GM21447 (cell line): ENCODE results near the gene TXNL4B.

Experiments used
- ATAC-seq: cut with Tn5 transposase; IDR thresholded peaks from one replicate; pipeline ENCODE4 v1.9.1; 2021; ENCODE audit not compliant: unreplicated experiment

The TXNL4B gene

DNA sequence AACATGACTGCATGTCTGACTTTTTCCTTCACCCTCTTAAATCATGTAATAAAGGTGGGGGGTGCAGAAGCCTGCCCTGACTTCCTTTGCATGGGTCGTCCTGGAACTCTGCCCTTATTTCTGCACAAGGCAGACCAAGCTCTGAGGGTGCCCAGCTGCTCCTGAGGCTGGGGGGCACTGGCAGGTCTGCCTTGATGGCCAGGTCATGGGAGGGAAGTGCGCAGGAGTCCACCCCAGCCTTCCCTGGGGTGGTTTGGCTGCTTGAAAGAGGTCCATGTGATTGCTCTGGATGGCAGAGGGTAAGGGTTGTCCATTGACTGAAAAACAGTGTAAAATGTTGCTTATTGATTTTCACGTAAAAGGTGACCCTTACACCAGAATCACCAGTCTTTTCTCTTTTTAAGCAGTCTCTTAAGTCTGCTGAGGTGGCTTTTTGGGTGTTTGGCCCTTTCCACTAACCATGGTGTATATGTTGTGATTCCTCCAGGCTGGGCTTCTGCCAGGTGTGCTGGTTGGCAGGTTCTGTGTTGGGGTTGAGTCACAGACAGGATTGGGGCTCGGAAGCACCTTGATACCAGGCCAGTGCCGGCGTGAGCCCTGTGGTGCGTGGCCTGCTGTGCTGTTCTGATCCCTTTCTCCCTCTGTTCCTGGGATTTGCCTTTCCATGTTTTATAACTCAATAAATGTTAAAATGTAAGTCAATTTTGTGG lies 19.6 kb upstream of the TXNL4B start:
- no peak for ATAC-seq

DNA sequence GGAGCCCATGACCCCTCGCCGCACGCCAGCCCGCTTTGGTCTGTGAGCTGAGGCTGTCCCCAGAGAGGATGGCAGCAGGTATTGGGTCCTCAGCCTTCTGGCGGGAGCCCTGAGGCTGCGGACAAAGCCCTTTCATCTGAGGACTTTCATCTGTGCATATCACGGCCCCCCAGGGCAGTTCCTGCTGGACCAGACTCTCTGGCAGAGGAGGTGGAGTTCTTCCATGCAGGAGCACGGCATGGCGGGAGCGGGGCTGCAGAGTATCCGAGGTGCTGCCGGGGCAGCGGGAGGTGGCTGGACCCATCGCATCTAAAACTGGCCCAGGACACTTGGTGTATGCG lies 19.0 kb upstream of the TXNL4B start:
- no peak for ATAC-seq

DNA sequence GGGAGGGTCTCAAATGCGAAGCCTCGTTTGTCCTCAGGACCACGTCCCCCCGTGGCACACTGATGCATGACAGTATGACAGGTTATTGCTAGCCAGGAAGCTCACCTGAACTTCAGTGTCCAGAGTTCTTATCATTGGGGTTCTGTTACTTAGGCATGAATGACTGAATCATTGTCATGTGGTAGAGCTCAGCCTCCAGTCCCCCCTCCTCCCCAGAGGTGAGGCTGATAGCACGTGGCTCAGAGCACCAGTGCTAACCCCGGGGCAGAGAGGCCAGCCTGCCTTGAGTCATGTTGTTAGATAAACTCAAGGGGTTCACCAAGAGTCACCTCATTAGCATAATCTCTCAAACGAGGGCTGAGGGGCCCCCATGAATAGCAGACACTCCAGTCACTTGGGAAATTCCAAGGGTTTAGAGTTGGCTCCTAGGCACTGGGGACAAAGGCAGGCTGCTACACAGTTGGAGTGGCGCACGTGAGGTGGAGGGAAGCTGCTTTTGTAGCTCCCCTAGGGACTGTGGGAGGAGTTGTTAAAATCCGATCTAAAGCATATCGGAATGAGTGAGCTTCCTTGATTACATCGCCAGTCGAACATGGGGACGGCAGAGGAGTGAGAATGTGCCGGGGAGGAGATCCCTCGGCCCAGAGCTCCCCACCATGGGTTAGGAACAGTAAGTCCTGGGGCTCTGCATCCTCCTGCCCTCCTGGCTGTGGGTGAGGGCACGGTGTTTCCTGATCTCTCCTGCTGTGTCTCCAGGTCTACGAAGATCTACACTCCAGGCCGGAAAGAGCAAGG lies 18.4 kb upstream of the TXNL4B start:
- ATAC-seq, result no peak

DNA sequence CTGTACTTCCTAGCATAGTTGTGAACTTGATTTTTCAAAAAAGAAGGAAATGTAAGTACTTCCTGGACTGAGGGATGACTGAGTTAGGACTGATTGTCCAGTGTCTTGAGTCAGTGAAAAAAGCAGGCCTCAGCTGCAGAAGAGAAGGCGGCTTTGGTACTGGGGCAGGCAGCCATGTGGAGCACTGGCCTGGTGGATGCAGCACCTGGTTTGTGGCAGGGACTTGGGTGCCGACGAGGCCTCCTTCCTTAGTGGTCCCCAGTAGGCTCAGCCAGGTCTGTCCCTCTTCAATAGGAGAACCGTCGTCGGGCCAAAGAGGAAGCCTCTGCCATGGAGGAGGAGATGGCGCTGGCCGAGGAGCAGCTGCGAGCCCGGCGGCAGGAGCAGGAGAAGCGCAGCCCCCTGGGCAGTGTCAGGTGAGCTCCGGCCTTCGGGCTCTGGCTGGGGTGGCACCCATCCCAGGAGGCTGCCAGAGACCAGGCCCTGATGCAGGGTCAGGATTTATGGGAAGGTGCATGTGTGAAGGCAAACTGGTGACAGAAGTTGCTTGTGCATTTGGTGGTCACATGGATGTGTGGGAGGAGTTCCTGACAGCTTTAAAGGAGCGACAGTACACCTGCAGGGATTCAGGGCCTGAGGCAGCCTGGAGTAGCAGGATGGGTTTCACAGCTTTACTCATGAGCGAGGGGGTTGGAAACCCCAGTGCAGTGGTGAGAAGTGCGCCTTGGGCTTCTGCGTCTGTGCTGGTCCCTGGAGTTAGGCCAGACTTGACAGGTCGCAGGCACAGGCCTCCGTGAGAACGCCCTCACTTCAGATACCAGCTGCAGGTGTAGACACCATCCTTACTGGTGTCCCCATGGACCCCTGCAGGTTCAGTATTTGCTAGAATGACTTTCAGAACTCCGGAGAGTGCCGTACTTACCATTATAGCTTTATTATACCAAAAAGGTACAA lies 17.5 kb upstream of the TXNL4B start:
- no peak for ATAC-seq

DNA sequence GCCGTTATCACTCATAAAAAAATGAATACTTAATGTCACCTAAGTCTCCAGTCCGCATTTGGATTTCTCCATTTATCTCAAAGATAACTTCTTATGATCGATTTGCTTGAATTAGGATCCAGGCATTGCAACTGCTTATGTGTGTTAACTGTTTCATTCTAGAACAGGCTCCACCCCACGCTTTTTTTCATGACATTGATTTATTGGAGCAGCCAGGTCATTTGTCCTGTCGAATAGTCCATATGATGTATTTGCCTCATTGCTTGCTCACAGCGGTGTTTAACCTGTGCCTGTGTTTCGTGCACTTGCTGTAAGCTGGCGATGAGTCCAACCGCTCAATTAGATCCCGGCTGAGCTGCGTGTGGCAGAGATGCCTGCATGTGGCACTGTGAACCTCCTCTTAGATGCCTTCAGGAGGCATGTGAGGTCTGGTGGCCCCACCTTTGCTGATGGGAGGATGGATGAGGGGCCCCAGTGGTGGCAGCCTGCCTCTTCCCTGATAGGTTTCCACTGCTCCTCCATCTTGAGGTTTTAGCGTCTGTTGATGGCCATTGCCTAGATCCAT lies 16.6 kb upstream of the TXNL4B start:
- no peak for ATAC-seq

DNA sequence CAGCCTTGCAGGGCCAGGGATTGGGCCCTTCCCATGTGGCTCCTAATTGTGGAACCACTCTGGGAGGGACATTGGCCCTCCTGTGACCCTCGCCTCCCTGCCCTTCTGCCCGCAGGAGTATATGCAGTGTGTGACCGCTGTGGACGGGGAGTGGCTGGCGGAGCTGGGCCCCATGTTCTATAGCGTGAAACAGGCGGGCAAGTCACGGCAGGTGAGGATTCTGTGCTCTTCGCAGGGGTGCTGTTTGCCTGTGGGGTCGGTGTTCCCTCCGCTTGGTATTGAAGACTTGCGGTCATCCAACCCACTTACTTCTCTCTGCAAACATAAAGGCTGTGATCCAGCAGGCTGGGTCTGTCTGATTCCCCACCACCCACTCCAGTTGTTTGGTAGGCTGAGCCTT lies 15.9 kb upstream of the TXNL4B start:
- no peak for ATAC-seq

DNA sequence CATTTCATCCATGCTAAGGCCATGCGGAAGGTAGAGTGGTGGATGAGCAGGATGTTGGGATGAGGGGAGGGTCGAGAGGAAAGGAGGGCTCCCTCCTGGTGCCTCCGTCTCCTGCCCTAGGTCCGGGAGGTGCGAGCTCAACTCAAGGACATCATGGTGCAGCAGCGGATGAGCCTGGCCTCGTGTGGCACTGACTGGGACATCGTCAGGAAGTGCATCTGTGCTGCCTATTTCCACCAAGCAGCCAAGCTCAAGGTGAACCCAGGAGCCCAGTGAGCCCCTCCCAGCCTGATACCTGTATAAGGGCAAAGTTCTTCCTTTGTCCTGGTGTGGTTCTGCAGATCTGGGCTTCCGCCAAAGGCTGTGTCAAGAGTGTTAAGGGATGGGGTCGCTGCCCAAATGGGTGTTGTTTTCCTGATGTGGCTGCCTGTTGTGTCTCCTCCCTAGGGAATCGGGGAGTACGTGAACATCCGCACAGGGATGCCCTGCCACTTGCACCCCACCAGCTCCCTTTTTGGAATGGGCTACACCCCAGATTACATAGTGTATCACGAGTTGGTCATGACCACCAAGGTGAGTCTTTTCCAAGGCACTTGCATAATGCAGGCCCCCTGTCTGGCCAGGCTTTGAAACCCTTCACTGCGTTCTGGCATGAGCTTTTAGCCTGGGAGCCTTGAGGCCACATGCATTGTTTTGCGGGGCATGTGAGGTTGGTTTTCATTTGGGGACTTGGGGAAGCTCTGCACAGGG lies 15.1 kb upstream of the TXNL4B start:
- ATAC-seq, result no peak

DNA sequence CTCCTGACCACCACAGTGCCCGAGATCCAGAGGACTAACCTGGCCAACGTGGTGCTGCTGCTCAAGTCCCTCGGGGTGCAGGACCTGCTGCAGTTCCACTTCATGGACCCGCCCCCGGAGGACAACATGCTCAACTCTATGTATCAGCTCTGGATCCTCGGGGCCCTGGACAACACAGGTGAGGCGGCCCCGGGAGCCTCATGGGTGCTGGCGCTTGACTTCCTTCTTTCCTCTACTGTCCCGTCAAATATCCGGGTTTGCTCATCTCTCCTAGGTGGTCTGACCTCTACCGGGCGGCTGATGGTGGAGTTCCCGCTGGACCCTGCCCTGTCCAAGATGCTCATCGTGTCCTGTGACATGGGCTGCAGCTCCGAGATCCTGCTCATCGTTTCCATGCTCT lies 14.0 kb upstream of the TXNL4B start:
- no peak for ATAC-seq

DNA sequence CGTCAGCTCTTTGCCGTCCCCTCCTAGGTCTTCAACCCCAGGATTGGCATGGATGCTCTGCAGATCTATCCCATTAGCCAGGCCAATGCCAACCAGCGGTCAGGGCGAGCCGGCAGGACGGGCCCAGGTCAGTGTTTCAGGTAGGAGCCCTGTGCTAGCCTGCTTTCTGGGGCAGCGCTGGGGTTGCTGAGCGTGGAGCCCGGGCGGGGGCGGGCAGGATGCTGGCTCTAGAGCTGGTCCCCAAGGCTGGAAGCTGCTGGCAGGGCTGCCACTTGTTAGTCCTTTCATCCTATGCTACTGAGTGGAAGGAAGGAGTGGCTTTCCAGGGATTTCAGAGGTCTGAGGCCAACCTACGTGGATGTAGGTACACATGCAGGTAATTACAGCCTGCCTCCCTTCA lies 12.6 kb upstream of the TXNL4B start:
- no peak for ATAC-seq

DNA sequence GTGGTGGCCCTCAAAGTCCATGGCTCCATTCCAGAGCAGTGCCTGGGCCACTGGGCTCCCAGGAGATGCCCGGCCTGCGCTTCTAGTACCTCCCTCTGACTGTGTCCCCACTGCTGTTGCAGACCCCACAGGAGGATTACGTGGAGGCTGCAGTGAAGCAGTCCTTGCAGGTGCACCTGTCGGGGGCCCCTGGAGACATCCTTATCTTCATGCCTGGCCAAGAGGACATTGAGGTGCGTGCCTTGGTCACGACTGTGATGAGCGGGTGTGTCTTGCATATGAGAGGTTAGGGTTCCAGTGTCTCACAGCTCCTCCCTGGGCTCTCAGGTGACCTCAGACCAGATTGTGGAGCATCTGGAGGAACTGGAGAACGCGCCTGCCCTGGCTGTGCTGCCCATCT lies 11.5 kb upstream of the TXNL4B start:
- no peak for ATAC-seq

DNA sequence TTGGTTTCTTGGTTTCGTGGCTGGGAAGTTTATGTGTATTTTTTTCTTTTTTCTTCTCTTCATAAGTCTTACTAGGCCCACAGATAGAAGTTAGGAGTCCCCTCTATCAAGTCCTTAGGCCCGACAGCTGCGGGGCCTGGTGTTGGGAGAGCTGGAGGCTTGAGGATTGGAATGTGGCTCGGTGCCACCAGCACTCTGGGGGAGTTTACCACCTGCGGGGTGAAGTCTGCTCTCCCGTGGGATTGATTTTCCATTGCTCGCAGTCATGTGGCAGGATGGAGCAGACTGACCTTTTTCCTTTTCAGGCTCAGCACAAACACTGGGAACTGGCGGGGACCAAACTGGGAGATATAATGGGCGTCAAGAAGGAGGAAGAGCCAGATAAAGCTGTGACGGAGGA lies 7.8 kb upstream of the TXNL4B start:
- no peak for ATAC-seq

DNA sequence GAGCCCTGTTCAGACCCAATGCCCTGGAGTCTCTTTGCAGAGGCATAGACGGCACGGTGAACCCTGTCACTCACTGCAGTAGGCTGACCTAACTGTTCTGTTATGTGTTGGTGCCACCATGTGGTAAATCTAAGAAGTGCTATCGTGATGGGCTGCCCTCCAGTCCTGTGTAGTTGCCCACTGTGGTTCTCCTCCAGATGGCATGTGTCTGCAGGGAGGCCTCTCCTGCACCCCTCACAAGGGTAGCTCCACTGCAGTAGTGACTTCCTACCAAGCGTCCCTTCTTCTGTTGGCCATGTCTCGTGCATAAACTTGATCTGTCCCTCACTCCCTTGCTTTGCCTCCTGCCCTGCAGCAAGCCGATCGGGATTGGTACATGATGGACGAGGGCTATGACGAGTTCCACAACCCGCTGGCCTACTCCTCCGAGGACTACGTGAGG lies 6.0 kb upstream of the TXNL4B start:
- ATAC-seq, result peak; percentile 73

DNA sequence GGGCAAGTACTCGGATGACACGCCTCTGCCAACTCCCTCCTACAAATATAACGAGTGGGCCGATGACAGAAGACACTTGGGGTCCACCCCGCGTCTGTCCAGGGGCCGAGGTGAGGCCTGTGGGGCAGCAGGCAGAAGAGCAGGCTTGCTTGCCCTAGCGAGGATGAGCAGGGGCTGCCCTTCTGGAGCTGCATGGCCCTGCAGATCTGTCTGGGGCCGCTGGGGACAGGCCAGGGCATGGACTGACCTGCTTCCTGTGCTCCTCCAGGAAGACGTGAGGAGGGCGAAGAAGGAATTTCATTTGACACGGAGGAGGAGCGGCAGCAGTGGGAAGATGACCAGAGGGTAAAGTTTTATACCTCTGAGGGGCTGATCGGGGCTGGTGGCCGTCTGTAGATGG lies 5.5 kb upstream of the TXNL4B start:
- ATAC-seq, result no peak

DNA sequence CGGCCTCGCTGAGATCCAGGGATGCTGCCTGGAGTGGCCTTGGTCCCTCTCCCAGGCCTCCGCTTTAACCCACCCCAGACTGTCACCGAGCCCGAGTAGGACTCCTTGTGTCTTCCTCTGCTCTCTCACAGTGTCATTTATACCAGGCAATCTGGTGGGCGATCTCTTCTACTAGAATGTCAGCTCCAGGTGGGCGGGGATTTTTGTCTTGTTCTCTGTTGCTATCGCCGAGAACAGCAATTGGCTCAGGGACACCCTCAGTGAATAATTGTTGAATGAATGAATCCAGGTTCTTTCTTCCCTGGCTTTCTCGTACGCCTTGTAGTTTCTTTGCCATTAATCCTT lies 818 bp upstream of the TXNL4B start:
- ATAC-seq, result no peak

DNA sequence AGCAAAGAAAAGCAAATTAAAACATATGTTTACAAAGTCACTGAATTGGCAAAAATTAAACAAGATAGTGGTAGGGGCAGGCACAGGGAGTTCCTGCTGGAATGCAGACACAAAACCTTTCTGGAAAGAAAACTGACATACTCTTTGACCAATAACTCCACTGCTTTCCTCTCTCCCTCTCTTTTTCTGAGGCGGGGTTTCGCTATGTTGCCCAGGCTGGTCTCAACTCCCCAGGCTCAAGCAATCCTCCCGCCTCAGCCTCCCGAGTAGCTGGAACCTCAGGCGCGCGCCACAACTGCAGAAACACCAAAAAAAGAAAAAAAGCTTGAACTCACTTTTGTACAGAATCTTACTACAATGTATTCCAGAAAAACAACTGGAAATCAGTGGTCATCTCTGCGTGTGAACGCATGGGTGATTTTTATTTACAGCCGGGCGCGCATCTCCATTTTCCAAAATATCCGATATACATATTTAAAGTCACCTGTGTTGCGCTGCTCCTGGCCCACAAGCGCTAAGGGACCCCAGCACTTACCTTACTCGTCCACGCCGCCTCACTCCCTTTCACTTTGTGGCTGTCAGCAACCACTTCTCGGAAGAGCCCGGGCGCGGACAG lies 480 bp downstream of the TXNL4B start:
- no peak for ATAC-seq

DNA sequence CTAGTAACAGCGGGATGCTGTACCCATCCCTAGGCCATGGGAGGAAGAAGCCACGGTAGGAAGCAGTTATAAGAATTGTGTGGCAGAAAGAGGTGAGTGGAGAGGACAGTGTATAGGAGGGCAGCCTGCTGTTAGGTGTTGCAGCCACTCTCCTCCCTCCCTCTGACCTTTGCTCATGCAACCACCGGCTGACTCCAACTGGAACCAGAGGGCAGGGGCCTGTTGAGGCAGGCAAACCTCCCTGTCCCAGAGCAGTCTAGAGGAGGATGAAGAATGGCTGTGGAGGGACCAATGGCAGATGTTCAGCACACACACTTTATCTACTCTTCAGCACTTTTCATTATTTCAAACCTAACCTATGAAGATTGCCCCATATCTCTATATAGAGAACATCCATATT lies 2.2 kb downstream of the TXNL4B start:
- no peak for ATAC-seq

DNA sequence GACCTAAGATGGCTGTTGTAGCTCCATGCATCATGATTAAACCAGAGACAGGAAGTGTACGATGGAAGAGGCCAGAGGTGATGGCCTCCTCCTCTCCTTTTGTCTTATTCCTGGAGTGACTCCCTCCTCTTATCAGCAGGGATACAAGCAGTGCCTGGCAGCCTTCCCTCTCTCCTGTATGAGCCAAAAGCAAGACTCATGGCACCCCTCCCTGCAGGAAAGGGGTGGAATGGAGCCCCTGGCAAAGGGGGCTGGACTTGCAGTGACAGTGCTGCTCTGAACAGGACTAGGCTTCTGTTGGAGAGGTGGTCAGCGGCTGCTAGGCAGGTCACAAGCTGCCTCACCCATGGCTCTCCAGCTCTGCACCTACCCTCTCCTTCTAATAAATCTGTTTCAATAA lies 8.4 kb downstream of the TXNL4B start:
- no peak for ATAC-seq

DNA sequence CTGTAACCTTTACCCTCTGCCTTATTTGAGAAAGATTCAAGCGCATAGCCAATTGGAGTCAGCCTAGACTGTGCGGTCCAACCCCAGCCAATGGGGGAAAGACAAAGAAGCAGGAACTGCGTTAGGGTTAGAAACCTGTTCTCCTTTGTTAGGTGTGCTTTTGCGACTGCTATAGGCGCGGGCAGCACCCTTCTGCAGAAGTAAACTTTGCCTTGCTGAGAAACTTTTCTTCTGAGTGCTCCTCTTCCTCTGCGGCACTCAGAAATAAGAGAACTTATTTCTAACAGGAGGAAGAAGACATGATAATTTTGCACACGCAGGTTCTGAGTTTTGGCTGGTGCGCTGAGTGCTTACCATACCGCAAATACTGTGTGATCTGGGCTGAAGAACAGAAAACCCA lies 9.0 kb downstream of the TXNL4B start:
- ATAC-seq, result no peak

DNA sequence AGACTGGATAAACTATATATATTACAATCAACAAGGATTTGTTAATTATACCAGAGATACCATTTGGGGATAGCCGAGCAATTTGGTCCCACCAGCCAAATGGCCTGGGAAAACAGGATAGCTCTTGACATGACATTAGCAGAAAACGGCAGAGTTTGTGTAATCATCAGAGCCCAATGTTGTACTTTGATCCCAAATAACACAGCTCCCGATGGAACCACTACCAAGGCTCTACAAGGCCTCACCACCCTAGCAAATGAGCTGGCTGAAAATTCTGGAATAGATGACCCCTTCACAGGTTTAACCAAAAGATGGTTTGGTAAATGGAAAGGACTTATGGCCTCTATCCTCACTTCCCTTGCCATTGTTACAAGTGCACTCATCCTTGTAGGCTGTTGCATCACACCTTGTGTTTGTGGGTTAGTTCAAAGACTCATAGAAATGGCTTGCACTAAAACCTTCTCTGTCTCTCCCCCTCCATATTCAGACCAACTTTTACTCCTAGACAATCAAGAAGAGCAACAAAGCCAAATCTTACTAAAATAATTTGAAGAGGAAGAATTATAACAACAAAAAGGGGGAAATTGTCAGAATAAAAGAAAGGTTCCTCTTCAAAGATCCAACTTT lies 9.5 kb downstream of the TXNL4B start:
- no peak for ATAC-seq
